ENCODE results near the gene ZNF107.

ZNF107 gene

GRCh38 chr7:64665980-64666662 is at the start of gene ZNF107:
TSS of gene ZNF107 (plus strand) at chr7:64666133. CDS start at chr7:64666283, 150 bp downstream.
- FAIRE-seq, result peak; percentile 86

- FAIRE-seq, result no peak
Observed at GRCh38 chr7:64618785-64619456, 47.0 kb upstream of the ZNF107 start.

- FAIRE-seq, result no peak
Observed at GRCh38 chr7:64619705-64620104, 46.2 kb upstream of the ZNF107 start.

- no peak for FAIRE-seq
Observed at GRCh38 chr7:64621656-64622055, 44.3 kb upstream of the ZNF107 start.

- FAIRE-seq, result peak; percentile 38
Observed at GRCh38 chr7:64625114-64626082, 40.5 kb upstream of the ZNF107 start.

GRCh38 chr7:64626083-64626469 is 39.9 kb upstream of the ZNF107 start:
- no peak for FAIRE-seq

GRCh38 chr7:64626557-64626956 is 39.4 kb upstream of the ZNF107 start:
- FAIRE-seq, result no peak

GRCh38 chr7:64628192-64628591 is 37.7 kb upstream of the ZNF107 start:
- no peak for FAIRE-seq

GRCh38 chr7:64628721-64629120 is 37.2 kb upstream of the ZNF107 start:
- no peak for FAIRE-seq

GRCh38 chr7:64630496-64630895 is 35.4 kb upstream of the ZNF107 start:
- no peak for FAIRE-seq

GRCh38 chr7:64632029-64632428 is 33.9 kb upstream of the ZNF107 start:
- no peak for FAIRE-seq

- FAIRE-seq, result no peak
Observed at GRCh38 chr7:64633401-64633800, 32.5 kb upstream of the ZNF107 start.

- FAIRE-seq, result no peak
Observed at GRCh38 chr7:64634406-64635062, 31.4 kb upstream of the ZNF107 start.

GRCh38 chr7:64636386-64636785 is 29.5 kb upstream of the ZNF107 start:
- FAIRE-seq, result no peak

GRCh38 chr7:64637521-64638445 is 28.1 kb upstream of the ZNF107 start:
- FAIRE-seq, result no peak

- no peak for FAIRE-seq
Observed at GRCh38 chr7:64638822-64639221, 27.1 kb upstream of the ZNF107 start.

GRCh38 chr7:64639267-64640001 is 26.5 kb upstream of the ZNF107 start:
- no peak for FAIRE-seq

GRCh38 chr7:64640504-64640903 is 25.4 kb upstream of the ZNF107 start:
- no peak for FAIRE-seq

GRCh38 chr7:64642046-64642445 is 23.9 kb upstream of the ZNF107 start:
- no peak for FAIRE-seq

- FAIRE-seq, result no peak
Observed at GRCh38 chr7:64642875-64643274, 23.1 kb upstream of the ZNF107 start.

GRCh38 chr7:64643566-64643965 is 22.4 kb upstream of the ZNF107 start:
- FAIRE-seq, result no peak
